Fibroblast of peridontal ligament (primary cell): ENCODE measurements around the gene LRRC8D.
"Not testable (repeated sequence)": the region's sequence is repeated elsewhere in the genome, so short reads cannot be mapped to it uniquely, and the experiment has no call there.

Experiments
- DNase-seq: peaks from one replicate; pipeline ENCODE4 v3.0.0-alpha.2; 2010; ENCODE audit errors: extremely low read depth

LRRC8D gene

GRCh38 chr1:89911191-89911991 is 90.6 kb downstream of the LRRC8D start:
- no peak for DNase-seq

- DNase-seq = no peak
Observed at GRCh38 chr1:89912073-89912472, 91.2 kb downstream of the LRRC8D start.

GRCh38 chr1:89913353-89914095 is 92.7 kb downstream of the LRRC8D start:
- DNase-seq = no peak

GRCh38 chr1:89917353-89917752 is 96.5 kb downstream of the LRRC8D start:
- no peak for DNase-seq

GRCh38 chr1:89918127-89918793 is 97.4 kb downstream of the LRRC8D start:
- DNase-seq = peak; percentile 41

- DNase-seq = no peak
Observed at GRCh38 chr1:89918794-89919155, 97.9 kb downstream of the LRRC8D start.

GRCh38 chr1:89919174-89919573 is 98.3 kb downstream of the LRRC8D start:
- no peak for DNase-seq

- DNase-seq = no peak
Observed at GRCh38 chr1:89922911-89923310, 102.1 kb downstream of the LRRC8D start.

- no peak for DNase-seq
Observed at GRCh38 chr1:89923517-89923916, 102.7 kb downstream of the LRRC8D start.

GRCh38 chr1:89924075-89924474 is 103.2 kb downstream of the LRRC8D start:
- not testable (repeated sequence) for DNase-seq

GRCh38 chr1:89927049-89927448 is 106.2 kb downstream of the LRRC8D start:
- no peak for DNase-seq

- no peak for DNase-seq
Observed at GRCh38 chr1:89927478-89927877, 106.6 kb downstream of the LRRC8D start.

- no peak for DNase-seq
Observed at GRCh38 chr1:89928506-89928905, 107.7 kb downstream of the LRRC8D start.

GRCh38 chr1:89929467-89930063 is 108.7 kb downstream of the LRRC8D start:
- no peak for DNase-seq

- no peak for DNase-seq
Observed at GRCh38 chr1:89930579-89930978, 109.7 kb downstream of the LRRC8D start.

GRCh38 chr1:89931964-89932363 is 111.1 kb downstream of the LRRC8D start:
- no peak for DNase-seq

- DNase-seq = no peak
Observed at GRCh38 chr1:89932598-89933364, 111.9 kb downstream of the LRRC8D start.

- DNase-seq = no peak
Observed at GRCh38 chr1:89934461-89934860, 113.6 kb downstream of the LRRC8D start.

GRCh38 chr1:89935235-89935634 is 114.4 kb downstream of the LRRC8D start:
- DNase-seq = no peak

GRCh38 chr1:89936694-89937093 is 115.9 kb downstream of the LRRC8D start:
- DNase-seq = no peak
